B cell (primary cell): ENCODE results near the gene OCIAD2. TPM values are rescaled to one million over a fixed set of nuclear protein-coding genes. Genes with fewer than 3 reads are reported as not detected.

ENCODE experiments used
- ATAC-seq: fragments of 200-7000 bp; cut with Tn5 transposase; one replicate; pipeline ENCODE4 v1.10.0; 2021; ENCODE audit warnings: low read depth, mild to moderate bottlenecking, moderate number of reproducible peaks, moderate library complexity
- CTCF ChIA-PET: fragments of 350-600 bp; sonication (Branson Sonifier 250); formaldehyde crosslinking; loops from one replicate; lab custom pipeline; 2021; ENCODE audit warnings: antibody characterized with exemption, inconsistent platforms; lab: Charles Lee
- POLR2A ChIA-PET: fragments of 350-600 bp; sonication (Branson Sonifier 250); formaldehyde crosslinking; loops from one replicate; lab custom pipeline; 2021; ENCODE audit warnings: antibody characterized with exemption; lab: Charles Lee
- DNase-seq: peaks from one replicate; pipeline ENCODE4 v3.0.0; 2013
- H2AFZ ChIP-seq: 2 replicates; pipeline ENCODE4 v1.6.1; 2012; ENCODE audit warnings: mild to moderate bottlenecking, low read depth, low read length; ENCODE audit not compliant: insufficient read depth, poor library complexity, severe bottlenecking
- H3K27ac ChIP-seq, 2 donors: 1 replicate in 1 of 2; 2 replicates in 1 of 2; pipeline ENCODE4 v1.5.1; 2012 to 2013; ENCODE audit warnings: low read length in 2 of 2, mild to moderate bottlenecking in 2 of 2, moderate library complexity in 1 of 2
- H3K27me3 ChIP-seq, 4 experiments: fragments of 200-600 bp in 1 of 4; sonication (generic) in 1 of 4; replicated peaks in 1 of 4; 1 replicate in 2 of 4; 2 replicates in 2 of 4; pipeline versions ENCODE4 v1.6.1 to v1.7.0; 2013 to 2016; ENCODE audit warnings: low read length in 3 of 4, mild to moderate bottlenecking in 2 of 4, mixed read lengths in 1 of 4, moderate library complexity in 1 of 4; ENCODE audit not compliant: insufficient read depth in 4 of 4, control insufficient read depth in 3 of 4; ENCODE audit errors: control extremely low read depth in 1 of 4
- H3K36me3 ChIP-seq, 2 experiments: replicated peaks in 1 of 2; 1 replicate in 1 of 2; 2 replicates in 1 of 2; pipeline versions ENCODE4 v1.6.1 to v1.7.1; 2013; ENCODE audit warnings: low read length in 1 of 2; ENCODE audit not compliant: insufficient read depth in 2 of 2, control insufficient read depth in 1 of 2; ENCODE audit errors: control extremely low read depth in 1 of 2, extremely low read depth in 1 of 2
- H3K4me1 ChIP-seq, 2 donors: fragments of 200-600 bp in 1 of 2; sonication (generic) in 1 of 2; 1 replicate in 1 of 2; 2 replicates in 1 of 2; pipeline versions ENCODE4 v1.5.1 to v1.6.1; 2013 to 2017; ENCODE audit warnings: low read length in 2 of 2; ENCODE audit not compliant: control insufficient read depth in 2 of 2, insufficient read depth in 2 of 2
- H3K4me2 ChIP-seq: replicated peaks from 2 replicates; pipeline ENCODE3; 2012; ENCODE audit warnings: mild to moderate bottlenecking, low read depth, low read length; ENCODE audit not compliant: poor library complexity, severe bottlenecking
- H3K4me3 ChIP-seq, 5 experiments: fragments of 200-600 bp in 1 of 5; sonication (generic) in 1 of 5; 1 replicate in 3 of 5; 2 replicates in 2 of 5; pipeline versions ENCODE4 v1.5.1 to v1.7.0; 2011 to 2016; ENCODE audit warnings: low read length in 4 of 5, mild to moderate bottlenecking in 4 of 5, low read depth in 2 of 5, control low read depth in 1 of 5, moderate library complexity in 1 of 5; ENCODE audit not compliant: insufficient read depth in 1 of 5; ENCODE audit errors: control extremely low read depth in 1 of 5, extremely low read depth in 1 of 5
- H3K79me2 ChIP-seq: fragments of 200-600 bp; sonication (generic); one replicate; pipeline ENCODE4 v1.6.0; 2016; ENCODE audit warnings: low read length; ENCODE audit not compliant: control insufficient read depth, insufficient read depth
- H3K9ac ChIP-seq: fragments of 200-600 bp; sonication (generic); 2 replicates; pipeline ENCODE4 v1.6.1; 2017; ENCODE audit warnings: mild to moderate bottlenecking, low read length, moderate library complexity
- H3K9me3 ChIP-seq, 3 donors: one replicate each; pipeline versions ENCODE4 v1.6.1 to v1.7.1; 2013; ENCODE audit warnings: low read length in 2 of 3; ENCODE audit not compliant: control insufficient read depth in 2 of 3, insufficient read depth in 1 of 3; ENCODE audit errors: control extremely low read depth in 1 of 3
- H4K20me1 ChIP-seq: 2 replicates; pipeline ENCODE4 v1.6.0; 2012; ENCODE audit warnings: mild to moderate bottlenecking, low read length; ENCODE audit not compliant: insufficient read depth, control insufficient read depth, poor library complexity, severe bottlenecking
- H3K27ac Mint-ChIP-seq: one replicate; pipeline ENCODE4 v1.8.0; 2021; ENCODE audit warnings: mixed read lengths
- H3K27me3 Mint-ChIP-seq: one replicate; pipeline ENCODE4 v1.8.0; 2021; ENCODE audit warnings: mixed read lengths
- H3K4me1 Mint-ChIP-seq: one replicate; pipeline ENCODE4 v1.8.0; 2021; ENCODE audit warnings: mixed read lengths
- H3K4me3 Mint-ChIP-seq: one replicate; pipeline ENCODE4 v1.8.0; 2021; ENCODE audit warnings: mixed read lengths
- H3K9me3 Mint-ChIP-seq: one replicate; pipeline ENCODE4 v1.8.0; 2022; ENCODE audit warnings: mixed read lengths; ENCODE audit not compliant: insufficient read depth
- CTCF ChIP-seq: fragments of 200-600 bp; IDR thresholded peaks from one replicate; pipeline ENCODE4 v1.8.0; 2022; ENCODE audit warnings: antibody characterized with exemption, mild to moderate bottlenecking
- EZH2 ChIP-seq: IDR thresholded peaks from 2 replicates; pipeline ENCODE4 v1.6.1; 2012; ENCODE audit warnings: borderline replicate concordance, low read depth, mild to moderate bottlenecking, moderate library complexity, low read length; ENCODE audit not compliant: insufficient read depth, poor library complexity, severe bottlenecking
- WGBS: methylation state at CpG from one replicate; pipeline ENCODE4 v1.1.5; 2013; ENCODE audit warnings: missing lambda C conversion rate; ENCODE audit not compliant: insufficient coverage; 5-methylcytosine and 5-hydroxymethylcytosine counted together
- intact Hi-C: fragments of 100-400 bp; cut with micrococcal nuclease; formaldehyde crosslinking; loops from one replicate; pipeline ENCODE4 v1.10.0; 2022
- polyA plus RNA-seq: library from polyadenylated mRNA; depleted of rRNA; stranded (reverse); fragments of >200 nt; gene quantifications from 2 replicates; pipeline ENCODE4 v1.2.3, GENCODE V29; 2012
- total RNA-seq, 2 donors: library from RNA; stranded (reverse); fragments of 120-200 nt in 1 of 2; gene quantifications; 1 replicate in 1 of 2; 2 replicates in 1 of 2; pipeline versions ENCODE4 v1.2.3 to v1.2.4, GENCODE V29; 2013 to 2022

Gene OCIAD2
- total and polyA plus RNA-seq, 2 donors (not counting 1 experiment from before 2014, with no cell fraction given), result 39.3 to 47.9 TPM

- Mint-ChIP-seq H3K27ac (no peak overlapping the region), H3K27me3 (peaks cover 10% of the 10 kb centered on the region), H3K9me3 (peaks cover 4% of the 10 kb centered on the region), H3K4me1 (no peaks in the 10 kb centered on the region), H3K4me3 (no peak overlapping the region)
- CTCF ChIA-PET, result no interaction called here
- Histone ChIP-seq H3K4me2 (no peak overlapping the region), H3K27me3 (peaks cover 0 to 7% (median 0%) of the 10 kb centered on the region in 4 experiments), H3K9ac (no peak overlapping the region), H3K36me3 (no peaks in the 10 kb centered on the region), H3K9me3 (peaks cover 0 to 6% (median 5%) of the 10 kb centered on the region in 3 donors), H3K79me2 (no peaks in the 10 kb centered on the region), H3K4me1 (no peaks in the 10 kb centered on the region), H2AFZ (no peak overlapping the region), H4K20me1 (no peaks in the 10 kb centered on the region), H3K27ac (no peak overlapping the region), H3K4me3 (no peak overlapping the region)
- DNase-seq (no peak), ATAC-seq (no peak)
- POLR2A ChIA-PET, result no interaction called here
- TF ChIP-seq CTCF, result no peak
- TF ChIP-seq EZH2, result no peak
- no CpG with 5 or more reads among the region's 2 CpGs for WGBS
- intact Hi-C loops, result no loop called here
Measured at GRCh38 chr4:48937033-48937432, 30.5 kb upstream of the OCIAD2 start.

- H3K4me1 ChIP-seq, result no peaks in the 10 kb centered on the region
- H3K27ac ChIP-seq, result no peak overlapping the region
- DNase-seq (no peak), ATAC-seq (no peak)
- intact Hi-C loops, result no loop called here
- no peak overlapping the region for H2AFZ ChIP-seq
- H4K20me1 ChIP-seq, result no peaks in the 10 kb centered on the region
- H3K36me3 ChIP-seq, result no peaks in the 10 kb centered on the region
- H3K27me3 Mint-ChIP-seq, result peaks cover 9% of the 10 kb centered on the region
- H3K9ac ChIP-seq, result no peak overlapping the region
- H3K4me1 Mint-ChIP-seq, result no peaks in the 10 kb centered on the region
- no peak overlapping the region for H3K4me3 Mint-ChIP-seq
- H3K9me3 Mint-ChIP-seq, result peaks cover 2% of the 10 kb centered on the region
- H3K4me3 ChIP-seq, result no peak overlapping the region
- WGBS, result 90% methylated on average over 2 of the region's 2 CpGs
- TF ChIP-seq EZH2, result no peak
- TF ChIP-seq CTCF, result no peak
- no peak overlapping the region for H3K27ac Mint-ChIP-seq
- no peaks in the 10 kb centered on the region for H3K79me2 ChIP-seq
- POLR2A ChIA-PET, result no interaction called here
- H3K27me3 ChIP-seq, result peaks cover 0 to 2% (median 0%) of the 10 kb centered on the region in 4 experiments
- CTCF ChIA-PET, result interaction anchor here (1.4 kb wide), 1 partner anchor 353 kb away, joined by 4 read pairs; no protein-coding TSS in a partner anchor
- peaks cover 0 to 10% (median 0%) of the 10 kb centered on the region in 3 donors for H3K9me3 ChIP-seq
- H3K4me2 ChIP-seq, result no peak overlapping the region
Measured at GRCh38 chr4:48931459-48931858, 24.9 kb upstream of the OCIAD2 start.
